ENCODE measurements around the gene FBXO7. TPM values are rescaled to one million over a fixed set of nuclear protein-coding genes. Genes with fewer than 3 reads are reported as not detected.

FBXO7 gene
- total RNA-seq, 1 experiment from 2014 or later, result 95.2 TPM

- no peaks in the 10 kb centered on the region for H3K4me1 ChIP-seq (ENCODE audit: insufficient read depth, low read length, poor library complexity, severe bottlenecking)
- intact Hi-C loops (cut with micrococcal nuclease; ENCODE audit: unreplicated experiment), result no loop called here
- H3K27ac ChIP-seq (ENCODE audit: low read depth, low read length, poor library complexity, severe bottlenecking), result no peak overlapping the region
- H3K9me3 ChIP-seq (ENCODE audit: low read depth, low read length, poor library complexity, severe bottlenecking), result no peaks in the 10 kb centered on the region
- H3K27me3 ChIP-seq (replicated peaks; ENCODE audit: insufficient read depth, low read depth, low read length, poor library complexity), result peaks cover 21% of the 10 kb centered on the region
- DNase-seq (ENCODE audit: low spot score), result no peak
- H3K4me3 ChIP-seq (ENCODE audit: low read depth, low read length, poor library complexity, severe bottlenecking), result no peak overlapping the region
- ChIA-PET POLR2A (ENCODE audit: low non-redundant PET) (no interaction called here), CTCF (no interaction called here)
- no TSS peak for BruUV-seq (replicated peaks)
- no peaks in the 10 kb centered on the region for H3K36me3 ChIP-seq (ENCODE audit: insufficient read depth, low read length, poor library complexity, severe bottlenecking)
- no peak for TF ChIP-seq EZH2 (IDR thresholded peaks at IDR 0.05; ENCODE audit: borderline replicate concordance, low read depth, low read length, poor library complexity, severe bottlenecking)
- TF ChIP-seq, protein P1, sequence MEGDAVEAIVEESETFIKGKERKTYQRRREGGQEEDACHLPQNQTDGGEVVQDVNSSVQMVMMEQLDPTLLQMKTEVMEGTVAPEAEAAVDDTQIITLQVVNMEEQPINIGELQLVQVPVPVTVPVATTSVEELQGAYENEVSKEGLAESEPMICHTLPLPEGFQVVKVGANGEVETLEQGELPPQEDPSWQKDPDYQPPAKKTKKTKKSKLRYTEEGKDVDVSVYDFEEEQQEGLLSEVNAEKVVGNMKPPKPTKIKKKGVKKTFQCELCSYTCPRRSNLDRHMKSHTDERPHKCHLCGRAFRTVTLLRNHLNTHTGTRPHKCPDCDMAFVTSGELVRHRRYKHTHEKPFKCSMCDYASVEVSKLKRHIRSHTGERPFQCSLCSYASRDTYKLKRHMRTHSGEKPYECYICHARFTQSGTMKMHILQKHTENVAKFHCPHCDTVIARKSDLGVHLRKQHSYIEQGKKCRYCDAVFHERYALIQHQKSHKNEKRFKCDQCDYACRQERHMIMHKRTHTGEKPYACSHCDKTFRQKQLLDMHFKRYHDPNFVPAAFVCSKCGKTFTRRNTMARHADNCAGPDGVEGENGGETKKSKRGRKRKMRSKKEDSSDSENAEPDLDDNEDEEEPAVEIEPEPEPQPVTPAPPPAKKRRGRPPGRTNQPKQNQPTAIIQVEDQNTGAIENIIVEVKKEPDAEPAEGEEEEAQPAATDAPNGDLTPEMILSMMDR (conservative IDR thresholded peaks at IDR 0.05; ENCODE audit: low read depth, low read length), result no peak
Measured at GRCh38 chr22:32466496-32466895, 8.1 kb upstream of the FBXO7 start.

GRCh38 chr22:32469799-32470212, 4.8 kb upstream of the FBXO7 start:
- peak; percentile 41 for DNase-seq (ENCODE audit: low spot score)
- POLR2A ChIA-PET (ENCODE audit: low non-redundant PET), result no interaction called here
- CTCF ChIA-PET, result interaction anchor here (0.6 kb wide), 1 partner anchor 88 kb away, joined by 5 read pairs; no protein-coding TSS in a partner anchor
- no peak overlapping the region for H3K4me3 ChIP-seq (ENCODE audit: low read depth, low read length, poor library complexity, severe bottlenecking)
- no peak overlapping the region for H3K27ac ChIP-seq (ENCODE audit: low read depth, low read length, poor library complexity, severe bottlenecking)
- peaks cover 14% of the 10 kb centered on the region for H3K27me3 ChIP-seq (replicated peaks; ENCODE audit: insufficient read depth, low read depth, low read length, poor library complexity)
- no peaks in the 10 kb centered on the region for H3K9me3 ChIP-seq (ENCODE audit: low read depth, low read length, poor library complexity, severe bottlenecking)
- no peaks in the 10 kb centered on the region for H3K36me3 ChIP-seq (ENCODE audit: insufficient read depth, low read length, poor library complexity, severe bottlenecking)
- no TSS peak for BruUV-seq (replicated peaks)
- TF ChIP-seq, protein P1 (conservative IDR thresholded peaks at IDR 0.05; ENCODE audit: low read depth, low read length), result no peak
- TF ChIP-seq EZH2 (IDR thresholded peaks at IDR 0.05; ENCODE audit: borderline replicate concordance, low read depth, low read length, poor library complexity, severe bottlenecking), result no peak
- peaks cover 9% of the 10 kb centered on the region for H3K4me1 ChIP-seq (ENCODE audit: insufficient read depth, low read length, poor library complexity, severe bottlenecking)
- intact Hi-C loops (cut with micrococcal nuclease; ENCODE audit: unreplicated experiment), result loop anchor here (5.0 to 10.0 kb wide), 5 partner anchors 268 to 805 kb away; partner anchors contain the start of gene PISD

DNA sequence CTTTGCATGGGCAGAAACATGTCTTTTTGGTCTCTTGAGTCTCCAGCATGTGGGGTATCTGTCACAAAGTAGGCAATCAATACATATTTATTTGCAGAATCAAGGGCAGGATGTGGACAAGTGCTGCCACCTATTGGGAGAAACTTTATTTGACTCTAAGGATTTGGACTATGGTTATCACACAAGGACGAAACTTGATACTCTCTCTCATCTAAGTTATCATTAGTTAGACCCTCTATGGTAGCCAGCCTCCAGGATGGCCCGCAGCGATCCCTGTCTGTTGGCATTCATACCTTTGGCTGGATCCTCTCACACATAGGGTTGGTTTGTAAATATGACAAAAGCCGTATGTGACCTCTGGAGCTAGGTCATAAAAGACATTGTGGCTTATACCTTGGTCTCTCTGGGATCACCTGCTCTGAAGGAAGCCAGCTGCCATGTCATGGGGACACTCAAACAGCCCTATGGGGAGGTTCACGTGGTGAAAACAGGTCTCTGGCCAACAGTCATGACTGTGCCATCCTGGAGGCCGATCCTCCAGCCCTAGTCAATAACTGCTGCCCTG, 1.1 kb upstream of the FBXO7 start:
- intact Hi-C loops (cut with micrococcal nuclease; ENCODE audit: unreplicated experiment), result loop anchor here (2.0 to 10.0 kb wide), 6 partner anchors 95 to 809 kb away; partner anchors contain the start of gene PISD
- Histone ChIP-seq H3K36me3 (ENCODE audit: insufficient read depth, low read length, poor library complexity, severe bottlenecking) (no peaks in the 10 kb centered on the region), H3K27ac (ENCODE audit: low read depth, low read length, poor library complexity, severe bottlenecking) (no peak overlapping the region), H3K4me1 (ENCODE audit: insufficient read depth, low read length, poor library complexity, severe bottlenecking) (peaks cover 18% of the 10 kb centered on the region), H3K9me3 (ENCODE audit: low read depth, low read length, poor library complexity, severe bottlenecking) (no peaks in the 10 kb centered on the region), H3K4me3 (ENCODE audit: low read depth, low read length, poor library complexity, severe bottlenecking) (peak overlapping the region; percentile 96), H3K27me3 (replicated peaks; ENCODE audit: insufficient read depth, low read depth, low read length, poor library complexity) (no peaks in the 10 kb centered on the region)
- DNase-seq (ENCODE audit: low spot score), result peak; percentile 82
- TF ChIP-seq, protein P1 (conservative IDR thresholded peaks at IDR 0.05; ENCODE audit: low read depth, low read length), result peak; percentile 72
- no peak for TF ChIP-seq EZH2 (IDR thresholded peaks at IDR 0.05; ENCODE audit: borderline replicate concordance, low read depth, low read length, poor library complexity, severe bottlenecking)
- no TSS peak for BruUV-seq (replicated peaks)
- ChIA-PET CTCF (no interaction called here), POLR2A (ENCODE audit: low non-redundant PET) (interaction anchor here (0.5 kb wide), 1 partner anchor 271 kb away, joined by 3 read pairs; no protein-coding TSS in a partner anchor)
